Smooth muscle cell (in vitro differentiated cells): ENCODE data around the gene MTG1. TPM values are rescaled to one million over a fixed set of nuclear protein-coding genes. Genes with fewer than 3 reads are reported as not detected.

ENCODE experiments used
- DNase-seq: peaks from one replicate; lab custom pipeline; 2025; ENCODE audit not compliant: unreplicated experiment; lab: John Stamatoyannopoulos, UW
- H2AFZ ChIP-seq: fragments of 200-600 bp; sonication (generic); 2 replicates; pipeline ENCODE4 v1.6.0; 2016; ENCODE audit warnings: antibody characterized with exemption, low read depth, mild to moderate bottlenecking
- H3F3A ChIP-seq: fragments of 200-600 bp; sonication (generic); 2 replicates; pipeline ENCODE4 v1.6.0; 2017; ENCODE audit warnings: antibody characterized with exemption, low read depth
- H3K27ac ChIP-seq: fragments of 200-600 bp; sonication (generic); 2 replicates; pipeline ENCODE4 v1.5.1; 2016; ENCODE audit warnings: low read depth, mild to moderate bottlenecking
- H3K27me3 ChIP-seq: fragments of 200-600 bp; sonication (generic); 2 replicates; pipeline ENCODE4 v1.6.1; 2016; ENCODE audit warnings: low read depth, mild to moderate bottlenecking
- H3K36me3 ChIP-seq: fragments of 200-600 bp; sonication (generic); 2 replicates; pipeline ENCODE4 v1.5.1; 2016; ENCODE audit warnings: low read depth
- H3K4me1 ChIP-seq: fragments of 200-600 bp; sonication (generic); 2 replicates; pipeline ENCODE4 v1.5.1; 2016; ENCODE audit warnings: low read depth
- H3K4me2 ChIP-seq: fragments of 200-600 bp; sonication (generic); 2 replicates; pipeline ENCODE4 v1.6.0; 2016; ENCODE audit warnings: mild to moderate bottlenecking
- H3K4me3 ChIP-seq: fragments of 200-600 bp; sonication (generic); 2 replicates; pipeline ENCODE4 v1.5.1; 2016; ENCODE audit warnings: mild to moderate bottlenecking
- H3K79me2 ChIP-seq: fragments of 200-600 bp; sonication (generic); 2 replicates; pipeline ENCODE4 v1.6.0; 2016; ENCODE audit warnings: low read depth, mild to moderate bottlenecking
- H3K9ac ChIP-seq: fragments of 200-600 bp; sonication (generic); 2 replicates; pipeline ENCODE4 v1.6.0; 2016; ENCODE audit warnings: low read depth
- H3K9me3 ChIP-seq: fragments of 200-600 bp; sonication (generic); replicated peaks from 2 replicates; pipeline ENCODE4 v1.5.1; 2016; ENCODE audit warnings: low read depth
- H4K20me1 ChIP-seq: fragments of 200-600 bp; sonication (generic); 2 replicates; pipeline ENCODE4 v1.6.0; 2016; ENCODE audit warnings: low read depth
- CTCF ChIP-seq: fragments of 200-600 bp; sonication (generic); IDR thresholded peaks from 2 replicates; pipeline ENCODE4 v1.5.1; 2017; ENCODE audit warnings: borderline replicate concordance, mild to moderate bottlenecking, antibody characterized with exemption; ENCODE audit not compliant: insufficient read depth, poor library complexity, severe bottlenecking
- WGBS: methylation state at CpG from one replicate; pipeline ENCODE4 v1.1.7; 2016; ENCODE audit warnings: low lambda C conversion rate; 5-methylcytosine and 5-hydroxymethylcytosine counted together
- polyA plus RNA-seq: library from polyadenylated mRNA; unstranded; fragments of >200 nt; fragmentation: Nextera tagmentation; extraction: Ambion mirVana; gene quantifications from 2 replicates; pipeline ENCODE4 v1.2.1, GENCODE V29; 2016
- total RNA-seq: library from RNA; depleted of rRNA; stranded (reverse); fragments of >200 nt; gene quantifications from 2 replicates; pipeline ENCODE4 v1.2.3, GENCODE V29; 2014

MTG1 gene
- total and polyA plus RNA-seq, 2 experiments from 2014 or later = 20.6 to 53.5 TPM

DNA sequence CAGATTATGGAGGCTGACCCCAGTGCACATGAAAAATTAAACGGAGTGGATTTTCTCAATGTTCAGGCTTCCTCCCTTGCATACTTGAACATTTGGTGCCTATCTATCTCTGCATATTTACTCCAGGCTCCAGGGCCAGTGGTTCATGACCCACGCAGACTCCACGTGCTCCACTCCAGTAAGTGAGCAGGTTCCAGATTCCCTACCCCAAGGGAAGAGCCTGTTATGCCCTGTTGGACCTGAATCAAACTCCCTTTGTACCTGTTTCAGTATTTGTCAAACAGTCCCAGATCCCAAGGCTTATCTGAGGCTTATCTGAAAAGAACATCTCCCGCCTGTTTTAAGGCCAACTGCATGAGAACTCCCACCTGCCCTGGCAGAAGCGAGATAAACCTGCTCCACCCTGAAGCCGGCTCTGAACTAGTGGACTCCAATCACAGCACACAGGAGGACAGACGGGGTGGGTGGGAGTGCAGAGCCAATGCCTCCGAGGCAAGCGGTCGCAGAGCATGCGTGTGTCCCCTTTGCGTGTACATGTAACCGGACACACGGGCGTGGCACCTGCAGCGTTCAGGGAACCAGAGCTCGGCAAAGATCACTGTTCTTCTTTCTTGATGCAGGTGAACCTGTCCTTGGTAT lies 33.9 kb upstream of the MTG1 start:
- TF ChIP-seq CTCF = no peak
- Histone ChIP-seq H3F3A (no peaks in the 10 kb centered on the region), H3K27ac (no peak overlapping the region), H3K4me3 (no peak overlapping the region), H3K9ac (no peak overlapping the region), H3K4me1 (no peaks in the 10 kb centered on the region), H4K20me1 (peaks cover 14% of the 10 kb centered on the region), H3K9me3 (no peaks in the 10 kb centered on the region), H3K27me3 (no peaks in the 10 kb centered on the region), H2AFZ (no peak overlapping the region), H3K4me2 (no peak overlapping the region), H3K79me2 (no peaks in the 10 kb centered on the region), H3K36me3 (no peaks in the 10 kb centered on the region)
- DNase-seq = no peak
- 90% methylated on average over 17 of the region's 17 CpGs for WGBS

GRCh38 chr10:133361227-133361626 lies 32.7 kb upstream of the MTG1 start:
- no peak overlapping the region for H3K4me2 ChIP-seq
- 95% methylated on average over 5 of the region's 5 CpGs for WGBS
- H3K36me3 ChIP-seq = peaks cover 6% of the 10 kb centered on the region
- H3K4me3 ChIP-seq = no peak overlapping the region
- H3F3A ChIP-seq = no peaks in the 10 kb centered on the region
- peaks cover 5% of the 10 kb centered on the region for H4K20me1 ChIP-seq
- DNase-seq = no peak
- H2AFZ ChIP-seq = no peak overlapping the region
- H3K79me2 ChIP-seq = no peaks in the 10 kb centered on the region
- no peak overlapping the region for H3K27ac ChIP-seq
- H3K9me3 ChIP-seq = no peaks in the 10 kb centered on the region
- no peak overlapping the region for H3K9ac ChIP-seq
- TF ChIP-seq CTCF = no peak
- H3K27me3 ChIP-seq = no peaks in the 10 kb centered on the region
- H3K4me1 ChIP-seq = no peaks in the 10 kb centered on the region

GRCh38 chr10:133361773-133362441 lies 32.0 kb upstream of the MTG1 start:
- no peaks in the 10 kb centered on the region for H3K4me1 ChIP-seq
- H3K79me2 ChIP-seq = no peaks in the 10 kb centered on the region
- no peak overlapping the region for H2AFZ ChIP-seq
- H3K9ac ChIP-seq = no peak overlapping the region
- no peaks in the 10 kb centered on the region for H4K20me1 ChIP-seq
- no peak overlapping the region for H3K27ac ChIP-seq
- H3K4me3 ChIP-seq = no peak overlapping the region
- H3K27me3 ChIP-seq = no peaks in the 10 kb centered on the region
- no peaks in the 10 kb centered on the region for H3K9me3 ChIP-seq
- WGBS = 84% methylated on average over 18 of the region's 18 CpGs
- H3F3A ChIP-seq = no peaks in the 10 kb centered on the region
- H3K4me2 ChIP-seq = no peak overlapping the region
- DNase-seq = no peak
- TF ChIP-seq CTCF = no peak
- peaks cover 6% of the 10 kb centered on the region for H3K36me3 ChIP-seq

- no peaks in the 10 kb centered on the region for H3K27me3 ChIP-seq
- no peak overlapping the region for H3K27ac ChIP-seq
- no peak overlapping the region for H3K4me2 ChIP-seq
- H3K4me3 ChIP-seq = no peak overlapping the region
- peaks cover 6% of the 10 kb centered on the region for H3K36me3 ChIP-seq
- no peak overlapping the region for H3K9ac ChIP-seq
- no peaks in the 10 kb centered on the region for H3K4me1 ChIP-seq
- H3K9me3 ChIP-seq = no peaks in the 10 kb centered on the region
- no peak for DNase-seq
- no peak for TF ChIP-seq CTCF
- no peaks in the 10 kb centered on the region for H3F3A ChIP-seq
- H3K79me2 ChIP-seq = no peaks in the 10 kb centered on the region
- 97% methylated on average over 13 of the region's 13 CpGs for WGBS
- no peaks in the 10 kb centered on the region for H4K20me1 ChIP-seq
- H2AFZ ChIP-seq = no peak overlapping the region
These were observed 31.1 kb upstream of the MTG1 start for GRCh38 chr10:133362846-133363245.
